Measurements from ENCODE around the gene UCP2.

Gene UCP2

GRCh38 chr11:74013141-74013540, 30.5 kb upstream of the UCP2 start:
- TF ChIP-seq CTCF (IDR thresholded peaks at IDR 0.05): no peak

DNA sequence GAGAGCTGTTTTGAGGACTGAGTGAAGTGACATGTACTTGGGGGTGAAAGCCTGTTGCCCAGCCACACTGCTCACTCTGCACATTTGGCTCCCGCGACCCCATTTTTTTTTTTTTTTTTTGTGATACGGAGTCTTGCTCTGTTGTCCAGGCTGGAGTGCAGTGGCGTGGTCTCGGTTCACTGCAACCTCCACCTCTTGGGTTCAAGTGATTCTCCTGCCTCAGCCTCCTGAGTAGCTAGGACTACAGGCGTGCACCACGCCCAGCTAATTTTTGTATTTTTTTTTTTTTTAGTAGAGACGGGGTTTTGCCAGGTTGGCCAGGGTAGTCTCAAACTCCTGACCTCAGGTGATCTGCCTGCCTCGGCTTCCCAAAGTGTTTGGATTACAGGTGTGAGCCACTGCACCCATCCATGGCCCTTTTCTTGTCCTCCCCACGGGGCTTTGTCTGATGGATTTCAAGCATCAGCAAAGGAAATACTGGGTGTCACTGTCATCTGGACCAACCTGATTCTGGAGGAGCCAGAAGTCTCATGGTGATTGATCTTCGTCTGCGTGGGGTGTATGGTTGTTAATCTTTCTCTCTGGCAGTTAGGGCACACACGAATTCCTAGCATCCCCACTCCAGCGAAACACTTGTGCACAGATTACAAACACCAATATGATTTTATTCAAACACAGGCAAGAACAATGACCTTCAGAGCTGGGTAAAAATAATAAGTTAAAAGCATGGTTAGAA, 29.6 kb upstream of the UCP2 start:
- no peak for TF ChIP-seq CTCF (IDR thresholded peaks at IDR 0.05)

GRCh38 chr11:74011360-74012073, 28.9 kb upstream of the UCP2 start:
- no peak for TF ChIP-seq CTCF (IDR thresholded peaks at IDR 0.05)

- no peak for TF ChIP-seq CTCF (IDR thresholded peaks at IDR 0.05)
Measured at GRCh38 chr11:74010306-74011300, 28.0 kb upstream of the UCP2 start.

DNA sequence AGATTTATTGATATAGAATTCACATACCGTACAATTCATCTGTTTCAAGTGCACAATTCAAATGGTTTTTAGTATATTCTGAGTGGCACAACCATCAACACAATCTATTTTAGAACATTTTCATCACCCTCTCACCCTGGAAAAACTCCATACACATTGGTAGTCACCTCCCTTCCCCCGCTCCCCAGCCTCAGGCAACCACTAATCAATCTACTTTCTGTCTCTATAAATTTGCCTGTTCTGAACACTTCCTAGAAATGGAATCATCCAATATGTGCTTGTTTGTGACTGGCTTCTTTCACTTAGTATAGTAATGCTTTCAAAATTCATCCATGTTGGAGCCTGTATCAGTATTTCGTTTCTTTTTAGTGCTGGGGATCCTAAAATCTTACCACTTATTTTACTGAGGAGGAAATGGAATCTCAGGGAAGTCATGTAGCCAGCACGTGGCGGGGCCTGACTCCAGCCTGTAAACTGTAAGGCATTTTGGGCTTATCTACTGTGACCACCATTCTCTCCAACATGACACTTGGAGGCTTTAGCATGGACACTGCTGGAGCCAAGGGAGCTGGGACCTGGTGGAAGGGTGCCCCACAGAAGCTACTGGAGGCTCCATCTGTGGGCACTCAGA, 27.1 kb upstream of the UCP2 start:
- no peak for TF ChIP-seq CTCF (IDR thresholded peaks at IDR 0.05)

DNA sequence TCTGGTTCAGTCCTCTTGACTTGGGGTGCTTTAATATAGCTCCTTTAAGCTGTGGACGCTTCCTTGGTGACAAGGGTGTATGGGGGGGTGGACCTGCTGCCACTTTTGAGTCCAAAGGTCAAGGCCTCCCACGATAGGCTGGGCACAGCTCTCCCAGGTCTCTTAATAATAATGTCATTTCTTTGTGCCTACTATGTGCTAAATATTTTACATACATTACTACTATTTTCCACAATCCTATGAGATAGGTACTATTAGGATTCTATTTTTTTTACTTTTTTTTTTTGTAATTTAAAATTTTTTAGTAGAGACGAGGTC, 26.5 kb upstream of the UCP2 start:
- TF ChIP-seq CTCF (IDR thresholded peaks at IDR 0.05): no peak
